Stimulated activated CD8-positive, alpha-beta memory T cell treated with anti-CD3 and anti-CD28 coated beads, Interleukin-4, amount 100 ng/mL, for 48 hours (primary cell): ENCODE measurements around the gene EDN3.

Experiments
- DNase-seq: peaks from one replicate; pipeline ENCODE4 v3.0.0-alpha.2; 2020

EDN3 gene

DNA sequence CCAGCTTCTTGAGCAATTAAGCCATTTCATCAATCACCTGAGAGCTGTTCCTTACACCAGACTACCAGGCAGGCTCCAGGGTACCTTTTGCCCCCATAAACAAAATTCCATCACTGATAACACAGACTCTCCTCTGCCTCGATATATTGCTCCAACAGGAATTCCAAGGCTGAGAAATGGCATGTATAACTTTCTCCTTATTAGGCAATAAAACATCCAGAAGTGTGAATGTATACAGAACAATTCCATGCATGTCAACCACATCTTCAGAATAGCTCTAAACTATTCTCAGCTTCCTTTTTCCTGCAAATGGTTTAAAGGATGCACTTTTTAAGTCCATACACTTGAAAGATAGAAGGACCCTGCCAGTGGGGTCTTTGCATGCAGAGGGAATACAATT is 73.8 kb downstream of the EDN3 start:
- no peak for DNase-seq

DNA sequence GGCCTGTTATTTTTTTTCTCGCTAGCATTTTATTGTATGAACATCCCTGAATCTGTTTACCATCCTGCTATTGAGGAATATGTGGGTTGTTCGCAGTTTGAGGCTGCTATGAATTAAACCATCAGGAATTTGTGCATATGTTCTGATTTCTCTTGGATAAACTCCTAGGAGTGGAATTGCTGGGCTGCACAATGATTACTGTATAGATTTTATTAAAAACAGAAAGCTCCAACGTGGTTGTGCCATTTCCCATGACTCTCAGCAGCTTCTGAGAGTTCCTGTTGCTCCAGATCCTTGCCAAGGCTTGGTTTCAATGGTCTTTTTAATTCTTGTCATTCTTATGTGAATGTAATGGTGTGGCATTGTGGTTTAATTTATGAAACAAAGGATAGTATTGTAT is 75.1 kb downstream of the EDN3 start:
- DNase-seq: no peak
